Naive B cell (primary cell): ENCODE results near the gene GRB2. TPM values are rescaled to one million over a fixed set of nuclear protein-coding genes. Genes with fewer than 3 reads are reported as not detected.
A peak's percentile ranks its signal among the peaks of the same experiment; 100 is the strongest.
"Not testable (repeated sequence)": the region's sequence is repeated elsewhere in the genome, so short reads cannot be mapped to it uniquely, and the experiment has no call there.

Source experiments
- ATAC-seq, 2 donors: fragments of 150-1000 bp; cut with Tn5 transposase; 2 replicates each; pipeline ENCODE4 v1.10.0; 2021; ENCODE audit warnings: low read depth in 2 of 2, mild to moderate bottlenecking in 2 of 2, moderate library complexity in 2 of 2
- DNase-seq: peaks from one replicate; pipeline ENCODE4 v3.0.0; 2022
- H3K27ac Mint-ChIP-seq, 6 donors: one replicate each; pipeline ENCODE4 v1.8.0; 2020 to 2022; ENCODE audit warnings: mild to moderate bottlenecking in 6 of 6, mixed read lengths in 6 of 6, moderate library complexity in 5 of 6, inconsistent platforms in 2 of 6
- H3K27me3 Mint-ChIP-seq, 3 donors: one replicate each; pipeline ENCODE4 v1.8.0; 2021 to 2022; ENCODE audit warnings: mixed read lengths in 3 of 3, mild to moderate bottlenecking in 1 of 3
- H3K36me3 Mint-ChIP-seq, 2 donors: one replicate each; pipeline ENCODE4 v1.8.0; 2020 to 2022; ENCODE audit warnings: mixed read lengths in 2 of 2, inconsistent platforms in 1 of 2, mild to moderate bottlenecking in 1 of 2
- H3K4me1 Mint-ChIP-seq, 3 donors: one replicate each; pipeline ENCODE4 v1.8.0; 2020 to 2022; ENCODE audit warnings: mixed read lengths in 3 of 3, inconsistent platforms in 1 of 3, mild to moderate bottlenecking in 1 of 3, moderate library complexity in 1 of 3
- H3K4me3 Mint-ChIP-seq, 8 donors: one replicate each; pipeline ENCODE4 v1.8.0; 2020 to 2022; ENCODE audit warnings: mild to moderate bottlenecking in 8 of 8, mixed read lengths in 8 of 8, moderate library complexity in 8 of 8, inconsistent platforms in 2 of 8
- H3K9me3 Mint-ChIP-seq, 7 donors: one replicate each; pipeline ENCODE4 v1.8.0; 2020 to 2022; ENCODE audit warnings: mixed read lengths in 7 of 7, mild to moderate bottlenecking in 5 of 7, inconsistent platforms in 2 of 7, moderate library complexity in 1 of 7
- polyA plus RNA-seq, 6 donors: library from polyadenylated mRNA; unstranded; fragments of 300-500 nt; fragmentation: Illumina TruSeq; gene quantifications; one replicate each; pipeline ENCODE4 v1.2.3, GENCODE V29; 2021; ENCODE audit warnings: low read depth in 6 of 6

The GRB2 gene
- polyA plus RNA-seq, 6 donors from 2014 or later: 281 to 361 (median 305) TPM

GRCh38 chr17:75392559-75392958, 12.9 kb downstream of the GRB2 start:
- H3K27me3 Mint-ChIP-seq: no peaks in the 10 kb centered on the region
- no peaks in the 10 kb centered on the region for H3K9me3 Mint-ChIP-seq
- H3K36me3 Mint-ChIP-seq: peaks cover 0 to 6% of the 10 kb centered on the region in 2 donors
- peak overlapping the region in 5 of 8 donors; percentile 44 to 97 (median 88) for H3K4me3 Mint-ChIP-seq
- H3K4me1 Mint-ChIP-seq: peaks cover 70 to 90% (median 86%) of the 10 kb centered on the region in 3 donors
- DNase-seq (no peak), ATAC-seq (no peak)
- peak overlapping the region in 3 of 6 donors; percentile 33 to 81 (median 49) for H3K27ac Mint-ChIP-seq

GRCh38 chr17:75390982-75391381, 14.5 kb downstream of the GRB2 start:
- Mint-ChIP-seq H3K9me3 (no peaks in the 10 kb centered on the region), H3K4me1 (peaks cover 61 to 85% (median 76%) of the 10 kb centered on the region in 3 donors), H3K27ac (peak overlapping the region in 5 of 6 donors; percentile 38 to 71 (median 66)), H3K4me3 (peak overlapping the region in 3 of 8 donors; percentile 29 to 63 (median 51)), H3K36me3 (peaks cover 0 to 6% of the 10 kb centered on the region in 2 donors), H3K27me3 (no peaks in the 10 kb centered on the region)
- ATAC-seq: no peak
- no peak for DNase-seq

GRCh38 chr17:75388476-75389030, 16.9 kb downstream of the GRB2 start:
- no peaks in the 10 kb centered on the region for H3K27me3 Mint-ChIP-seq
- H3K4me1 Mint-ChIP-seq: peaks cover 46 to 82% (median 66%) of the 10 kb centered on the region in 3 donors
- H3K36me3 Mint-ChIP-seq: peaks cover 0 to 6% of the 10 kb centered on the region in 2 donors
- H3K27ac Mint-ChIP-seq: peak overlapping the region in 4 of 6 donors; percentile 20 to 80 (median 55)
- H3K4me3 Mint-ChIP-seq: peak overlapping the region in 4 of 8 donors; percentile 13 to 70 (median 39)
- ATAC-seq (no peak), DNase-seq (no peak)
- H3K9me3 Mint-ChIP-seq: no peaks in the 10 kb centered on the region

GRCh38 chr17:75387771-75388170, 17.7 kb downstream of the GRB2 start:
- Mint-ChIP-seq H3K4me3 (peak overlapping the region in 1 of 8 donors; percentile 33), H3K9me3 (no peaks in the 10 kb centered on the region), H3K27ac (peak overlapping the region in 1 of 6 donors; percentile 54), H3K27me3 (no peaks in the 10 kb centered on the region), H3K36me3 (peaks cover 0 to 6% of the 10 kb centered on the region in 2 donors), H3K4me1 (peaks cover 40 to 82% (median 63%) of the 10 kb centered on the region in 3 donors)
- ATAC-seq: no peak
- no peak for DNase-seq

- DNase-seq (no peak), ATAC-seq (no peak)
- Mint-ChIP-seq H3K9me3 (no peaks in the 10 kb centered on the region), H3K4me3 (peak overlapping the region in 1 of 8 donors; percentile 21), H3K4me1 (peaks cover 32 to 85% (median 55%) of the 10 kb centered on the region in 3 donors), H3K27ac (peak overlapping the region in 5 of 6 donors; percentile 22 to 74 (median 58)), H3K36me3 (no peaks in the 10 kb centered on the region), H3K27me3 (no peaks in the 10 kb centered on the region)
These were observed 19.0 kb downstream of the GRB2 start for GRCh38 chr17:75386430-75386829.

GRCh38 chr17:75384751-75385150, 20.7 kb downstream of the GRB2 start:
- H3K4me1 Mint-ChIP-seq: peaks cover 26 to 84% (median 54%) of the 10 kb centered on the region in 3 donors
- no peak for DNase-seq
- no peaks in the 10 kb centered on the region for H3K27me3 Mint-ChIP-seq
- H3K4me3 Mint-ChIP-seq: peak overlapping the region in 4 of 8 donors; percentile 8 to 29 (median 20)
- no peaks in the 10 kb centered on the region for H3K36me3 Mint-ChIP-seq
- peak overlapping the region in 4 of 6 donors; percentile 36 to 93 (median 66) for H3K27ac Mint-ChIP-seq
- H3K9me3 Mint-ChIP-seq: no peaks in the 10 kb centered on the region
- ATAC-seq: no peak

- Mint-ChIP-seq H3K36me3 (no peaks in the 10 kb centered on the region), H3K27me3 (no peaks in the 10 kb centered on the region), H3K4me1 (peaks cover 25 to 87% (median 51%) of the 10 kb centered on the region in 3 donors), H3K9me3 (no peaks in the 10 kb centered on the region), H3K27ac (peak overlapping the region in 4 of 6 donors; percentile 56 to 93 (median 58)), H3K4me3 (peak overlapping the region in 2 of 8 donors; percentile 33 to 45)
- no peak for DNase-seq
- ATAC-seq: no peak
These were observed 21.7 kb downstream of the GRB2 start for GRCh38 chr17:75383842-75384195.

- Mint-ChIP-seq H3K36me3 (no peaks in the 10 kb centered on the region), H3K27me3 (no peaks in the 10 kb centered on the region), H3K4me3 (peak overlapping the region in 2 of 8 donors; percentile 12 to 54), H3K27ac (peak overlapping the region in 5 of 6 donors; percentile 30 to 83 (median 62)), H3K9me3 (no peaks in the 10 kb centered on the region), H3K4me1 (peaks cover 29 to 89% (median 62%) of the 10 kb centered on the region in 3 donors)
- ATAC-seq (no peak), DNase-seq (no peak)
These were observed 24.7 kb downstream of the GRB2 start for GRCh38 chr17:75380750-75381149.

- Mint-ChIP-seq H3K4me3 (peak overlapping the region in 3 of 8 donors; percentile 11 to 54 (median 12)), H3K4me1 (peaks cover 29 to 91% (median 64%) of the 10 kb centered on the region in 3 donors), H3K9me3 (no peaks in the 10 kb centered on the region), H3K27me3 (no peaks in the 10 kb centered on the region), H3K36me3 (peaks cover 0 to 2% of the 10 kb centered on the region in 2 donors), H3K27ac (peak overlapping the region in 3 of 6 donors; percentile 62 to 83 (median 62))
- no peak for DNase-seq
- ATAC-seq: no peak
These were observed 25.2 kb downstream of the GRB2 start for GRCh38 chr17:75380315-75380714.

GRCh38 chr17:75379426-75379825, 26.1 kb downstream of the GRB2 start:
- not testable (repeated sequence) for DNase-seq, ATAC-seq, H3K36me3 Mint-ChIP-seq, H3K27me3 Mint-ChIP-seq, H3K9me3 Mint-ChIP-seq
- Mint-ChIP-seq H3K4me3 (peak overlapping the region in 3 of 8 donors; percentile 12 to 43 (median 19)), H3K4me1 (peaks cover 35 to 92% (median 66%) of the 10 kb centered on the region in 3 donors), H3K27ac (peak overlapping the region in 5 of 6 donors; percentile 12 to 83 (median 73))

GRCh38 chr17:75373280-75373679, 32.2 kb downstream of the GRB2 start:
- no peaks in the 10 kb centered on the region for H3K27me3 Mint-ChIP-seq
- peaks cover 48 to 91% (median 71%) of the 10 kb centered on the region in 3 donors for H3K4me1 Mint-ChIP-seq
- H3K27ac Mint-ChIP-seq: peak overlapping the region in 4 of 6 donors; percentile 39 to 90 (median 68)
- peak overlapping the region in 4 of 8 donors; percentile 9 to 44 (median 17) for H3K4me3 Mint-ChIP-seq
- ATAC-seq (no peak), DNase-seq (no peak)
- H3K36me3 Mint-ChIP-seq: peaks cover 0 to 10% of the 10 kb centered on the region in 2 donors
- H3K9me3 Mint-ChIP-seq: peaks cover 0 to 2% (median 0%) of the 10 kb centered on the region in 7 donors

- no peaks in the 10 kb centered on the region for H3K27me3 Mint-ChIP-seq
- DNase-seq: no peak
- H3K4me1 Mint-ChIP-seq: peaks cover 43 to 91% (median 72%) of the 10 kb centered on the region in 3 donors
- H3K9me3 Mint-ChIP-seq: peaks cover 0 to 2% (median 0%) of the 10 kb centered on the region in 7 donors
- peak overlapping the region; percentile 40 to 96 (median 91) for H3K27ac Mint-ChIP-seq
- H3K36me3 Mint-ChIP-seq: peaks cover 0 to 10% of the 10 kb centered on the region in 2 donors
- peak overlapping the region in 6 of 8 donors; percentile 44 to 64 (median 56) for H3K4me3 Mint-ChIP-seq
- ATAC-seq: no peak
These were observed 33.5 kb downstream of the GRB2 start for GRCh38 chr17:75371981-75372380.

- H3K36me3 Mint-ChIP-seq: peaks cover 0 to 10% of the 10 kb centered on the region in 2 donors
- no peaks in the 10 kb centered on the region for H3K27me3 Mint-ChIP-seq
- H3K4me1 Mint-ChIP-seq: peaks cover 43 to 91% (median 72%) of the 10 kb centered on the region in 3 donors
- peaks cover 0 to 2% (median 0%) of the 10 kb centered on the region in 7 donors for H3K9me3 Mint-ChIP-seq
- DNase-seq (peak; percentile 29), ATAC-seq (peak; percentile 93 to 96)
- H3K4me3 Mint-ChIP-seq: peak overlapping the region in 6 of 8 donors; percentile 53 to 85 (median 58)
- H3K27ac Mint-ChIP-seq: peak overlapping the region; percentile 82 to 96 (median 91)
These were observed 34.1 kb downstream of the GRB2 start for GRCh38 chr17:75371339-75371738.
